ENCODE measurements around the gene LAMC2. TPM values are rescaled to one million over a fixed set of nuclear protein-coding genes. Genes with fewer than 3 reads are reported as not detected.

Gene LAMC2
- total RNA-seq, 5 donors from 2014 or later (not counting 1 experiment from before 2014, with no cell fraction given) = 0.03 to 0.15 (median 0.09) TPM; not detected in 2

- H3K4me3 ChIP-seq (ENCODE audit: control insufficient read depth in 1 of 2, extremely low read depth in 1 of 2, low read length in 1 of 2) = no peak overlapping the region
- Mint-ChIP-seq H3K4me3 (no peak overlapping the region), H3K4me1 (peaks cover 0 to 6% (median 0%) of the 10 kb centered on the region in 3 donors), H3K27me3 (peaks cover 11 to 18% of the 10 kb centered on the region in 2 donors), H3K9me3 (no peaks in the 10 kb centered on the region), H3K27ac (no peak overlapping the region), H3K36me3 (no peaks in the 10 kb centered on the region)
- H3K9me3 ChIP-seq = no peaks in the 10 kb centered on the region
- H3K27ac ChIP-seq (ENCODE audit: low read length) = no peak overlapping the region
- no peaks in the 10 kb centered on the region for H3K36me3 ChIP-seq (ENCODE audit: control insufficient read depth in 2 of 2, extremely low read depth in 1 of 2, insufficient read depth in 1 of 2, low read length in 1 of 2)
- ChIA-PET CTCF (no interaction called here), POLR2A (no interaction called here)
- ATAC-seq (replicated peaks in 1 of 4) (no peak), DNase-seq (no peak)
- no peaks in the 10 kb centered on the region for H3K4me1 ChIP-seq (ENCODE audit: control insufficient read depth in 1 of 2, extremely low read depth in 1 of 2, insufficient read depth in 2 of 2, low read length in 2 of 2)
- H3K27me3 ChIP-seq (replicated peaks in 1 of 2; ENCODE audit: control insufficient read depth in 2 of 2, extremely low read depth in 1 of 2, insufficient read depth in 2 of 2, low read length in 1 of 2) = peaks cover 0 to 19% of the 10 kb centered on the region in 2 experiments
- WGBS (ENCODE audit: insufficient coverage) = no CpG with 5 or more reads among the region's 4 CpGs
These were observed 99.7 kb downstream of the LAMC2 start for GRCh38 chr1:183285746-183286145.

GRCh38 chr1:183287191-183287675 is 101.2 kb downstream of the LAMC2 start:
- CTCF ChIA-PET = interaction anchor here in 1 of 2 donors (0.7 kb wide), 1 partner anchor 398 kb away, joined by 3 read pairs; no protein-coding TSS in a partner anchor
- Histone ChIP-seq H3K36me3 (ENCODE audit: control insufficient read depth in 2 of 2, extremely low read depth in 1 of 2, insufficient read depth in 1 of 2, low read length in 1 of 2) (no peaks in the 10 kb centered on the region), H3K27me3 (replicated peaks in 1 of 2; ENCODE audit: control insufficient read depth in 2 of 2, extremely low read depth in 1 of 2, insufficient read depth in 2 of 2, low read length in 1 of 2) (peaks cover 0 to 11% of the 10 kb centered on the region in 2 experiments), H3K27ac (ENCODE audit: low read length) (no peak overlapping the region), H3K4me3 (ENCODE audit: control insufficient read depth in 1 of 2, extremely low read depth in 1 of 2, low read length in 1 of 2) (no peak overlapping the region), H3K9me3 (no peaks in the 10 kb centered on the region), H3K4me1 (ENCODE audit: control insufficient read depth in 1 of 2, extremely low read depth in 1 of 2, insufficient read depth in 2 of 2, low read length in 2 of 2) (no peaks in the 10 kb centered on the region)
- H3K36me3 Mint-ChIP-seq = no peaks in the 10 kb centered on the region
- H3K9me3 Mint-ChIP-seq = no peaks in the 10 kb centered on the region
- no peaks in the 10 kb centered on the region for H3K4me1 Mint-ChIP-seq
- POLR2A ChIA-PET = no interaction called here
- WGBS (ENCODE audit: insufficient coverage) = 78% methylated on average over 3 of the region's 5 CpGs
- DNase-seq = no peak
- peaks cover 10 to 14% of the 10 kb centered on the region in 2 donors for H3K27me3 Mint-ChIP-seq
- H3K27ac Mint-ChIP-seq = no peak overlapping the region
- no peak overlapping the region for H3K4me3 Mint-ChIP-seq
- no peak for ATAC-seq (replicated peaks in 1 of 4)

DNA sequence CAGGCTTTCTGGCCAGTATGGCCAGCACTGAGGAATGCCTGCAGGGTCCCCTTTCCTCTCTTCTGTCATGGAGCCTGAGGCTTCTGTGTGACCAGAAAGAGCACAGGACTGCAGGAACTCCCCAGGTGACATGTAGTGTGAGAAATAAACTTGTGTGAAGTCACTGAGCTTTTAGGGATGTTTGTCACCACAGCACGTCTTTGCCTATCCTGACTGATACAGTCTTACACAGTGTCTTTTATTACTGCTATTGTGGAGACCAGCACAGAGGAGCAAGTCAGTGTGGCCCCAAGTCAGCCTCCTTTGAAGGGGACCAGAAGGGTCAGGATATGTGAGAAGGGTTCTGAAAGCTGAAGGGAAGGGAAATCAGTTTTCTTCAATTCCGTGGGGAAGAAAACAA is 102.5 kb downstream of the LAMC2 start:
- H3K4me1 ChIP-seq (ENCODE audit: control insufficient read depth in 1 of 2, extremely low read depth in 1 of 2, insufficient read depth in 2 of 2, low read length in 2 of 2) = no peaks in the 10 kb centered on the region
- peaks cover 0 to 16% of the 10 kb centered on the region in 2 experiments for H3K27me3 ChIP-seq (replicated peaks in 1 of 2; ENCODE audit: control insufficient read depth in 2 of 2, extremely low read depth in 1 of 2, insufficient read depth in 2 of 2, low read length in 1 of 2)
- CTCF ChIA-PET = no interaction called here
- H3K36me3 Mint-ChIP-seq = no peaks in the 10 kb centered on the region
- no peaks in the 10 kb centered on the region for H3K36me3 ChIP-seq (ENCODE audit: control insufficient read depth in 2 of 2, extremely low read depth in 1 of 2, insufficient read depth in 1 of 2, low read length in 1 of 2)
- no peak for ATAC-seq (replicated peaks in 1 of 4)
- H3K27ac Mint-ChIP-seq = no peak overlapping the region
- no CpG with 5 or more reads among the region's 2 CpGs for WGBS (ENCODE audit: insufficient coverage)
- no peaks in the 10 kb centered on the region for H3K9me3 Mint-ChIP-seq
- POLR2A ChIA-PET = no interaction called here
- no peak for DNase-seq
- H3K4me3 ChIP-seq (ENCODE audit: control insufficient read depth in 1 of 2, extremely low read depth in 1 of 2, low read length in 1 of 2) = no peak overlapping the region
- H3K4me1 Mint-ChIP-seq = no peaks in the 10 kb centered on the region
- no peaks in the 10 kb centered on the region for H3K9me3 ChIP-seq
- H3K4me3 Mint-ChIP-seq = no peak overlapping the region
- no peak overlapping the region for H3K27ac ChIP-seq (ENCODE audit: low read length)
- H3K27me3 Mint-ChIP-seq = peaks cover 8 to 10% of the 10 kb centered on the region in 2 donors

GRCh38 chr1:183289051-183289496 is 103.0 kb downstream of the LAMC2 start:
- ATAC-seq (replicated peaks in 1 of 4) (no peak), DNase-seq (no peak)
- 80% methylated on average over 7 of the region's 9 CpGs for WGBS (ENCODE audit: insufficient coverage)
- Histone ChIP-seq H3K36me3 (ENCODE audit: control insufficient read depth in 2 of 2, extremely low read depth in 1 of 2, insufficient read depth in 1 of 2, low read length in 1 of 2) (no peaks in the 10 kb centered on the region), H3K4me3 (ENCODE audit: control insufficient read depth in 1 of 2, extremely low read depth in 1 of 2, low read length in 1 of 2) (no peak overlapping the region), H3K4me1 (ENCODE audit: control insufficient read depth in 1 of 2, extremely low read depth in 1 of 2, insufficient read depth in 2 of 2, low read length in 2 of 2) (no peaks in the 10 kb centered on the region), H3K27ac (ENCODE audit: low read length) (no peak overlapping the region), H3K27me3 (replicated peaks in 1 of 2; ENCODE audit: control insufficient read depth in 2 of 2, extremely low read depth in 1 of 2, insufficient read depth in 2 of 2, low read length in 1 of 2) (peaks cover 0 to 12% of the 10 kb centered on the region in 2 experiments), H3K9me3 (no peaks in the 10 kb centered on the region)
- no peak overlapping the region for H3K27ac Mint-ChIP-seq
- no peaks in the 10 kb centered on the region for H3K9me3 Mint-ChIP-seq
- no peak overlapping the region for H3K4me3 Mint-ChIP-seq
- CTCF ChIA-PET = interaction anchor here in 1 of 2 donors (0.6 kb wide), 1 partner anchor 182 kb away, joined by 3 read pairs; no protein-coding TSS in a partner anchor
- peaks cover 5 to 10% of the 10 kb centered on the region in 2 donors for H3K27me3 Mint-ChIP-seq
- H3K4me1 Mint-ChIP-seq = no peaks in the 10 kb centered on the region
- H3K36me3 Mint-ChIP-seq = no peaks in the 10 kb centered on the region
- POLR2A ChIA-PET = no interaction called here

DNA sequence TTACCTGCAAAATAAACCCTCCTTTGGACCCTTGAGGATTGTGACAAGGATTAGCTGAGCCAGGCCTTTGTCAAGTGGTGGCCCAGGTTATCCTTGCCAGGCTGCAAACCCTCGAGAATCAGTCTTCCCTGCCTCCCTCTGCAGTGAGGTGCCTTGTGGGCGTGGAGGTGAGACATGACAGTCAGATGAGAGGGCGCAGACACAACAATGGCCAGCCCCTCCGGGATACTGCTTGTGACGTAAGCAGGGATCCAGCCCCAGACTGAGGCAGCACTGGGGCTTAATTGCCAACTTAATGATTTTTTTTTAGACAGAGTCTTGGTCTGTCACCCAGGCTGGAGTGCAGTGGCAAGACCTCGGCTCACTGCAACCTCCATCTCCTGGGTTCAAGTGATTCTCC is 104.6 kb downstream of the LAMC2 start:
- 68% methylated on average over 5 of the region's 6 CpGs for WGBS (ENCODE audit: insufficient coverage)

DNA sequence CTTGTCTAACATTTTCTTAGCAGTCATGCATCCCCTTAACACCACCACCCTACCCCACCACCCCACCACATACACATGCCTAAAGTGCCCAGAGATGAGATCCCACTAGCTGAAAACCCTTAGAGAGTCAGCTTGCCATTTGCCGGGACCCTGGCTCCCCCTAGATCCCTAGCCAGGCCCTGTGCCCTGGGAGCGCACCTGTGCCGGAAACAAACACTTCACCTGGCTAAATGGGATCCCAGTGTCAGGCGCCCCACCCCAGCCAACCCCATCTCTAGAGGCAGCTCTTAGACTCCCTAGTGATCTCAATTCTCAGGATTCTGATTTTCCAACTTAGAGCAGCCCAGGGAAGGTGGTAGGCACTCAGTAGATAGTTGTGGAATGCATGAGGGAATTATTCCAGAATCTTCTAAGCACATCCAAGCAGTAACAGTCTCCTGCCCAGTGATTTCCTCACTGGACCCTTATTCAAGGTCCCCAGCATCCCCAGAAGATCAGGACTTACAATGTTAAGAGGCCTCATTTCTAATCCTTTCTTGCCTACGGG is 105.2 kb downstream of the LAMC2 start:
- ChIA-PET POLR2A (no interaction called here), CTCF (interaction anchor here in 1 of 2 donors (0.6 kb wide), 1 partner anchor 698 kb away, joined by 3 read pairs; no protein-coding TSS in a partner anchor)
- Histone ChIP-seq H3K27me3 (replicated peaks in 1 of 2; ENCODE audit: control insufficient read depth in 2 of 2, extremely low read depth in 1 of 2, insufficient read depth in 2 of 2, low read length in 1 of 2) (peaks cover 0 to 11% of the 10 kb centered on the region in 2 experiments), H3K4me1 (ENCODE audit: control insufficient read depth in 1 of 2, extremely low read depth in 1 of 2, insufficient read depth in 2 of 2, low read length in 2 of 2) (no peaks in the 10 kb centered on the region), H3K4me3 (ENCODE audit: control insufficient read depth in 1 of 2, extremely low read depth in 1 of 2, low read length in 1 of 2) (no peak overlapping the region), H3K36me3 (ENCODE audit: control insufficient read depth in 2 of 2, extremely low read depth in 1 of 2, insufficient read depth in 1 of 2, low read length in 1 of 2) (no peaks in the 10 kb centered on the region), H3K27ac (ENCODE audit: low read length) (no peak overlapping the region), H3K9me3 (no peaks in the 10 kb centered on the region)
- H3K27ac Mint-ChIP-seq = no peak overlapping the region
- DNase-seq (no peak), ATAC-seq (replicated peaks in 1 of 4) (no peak)
- H3K9me3 Mint-ChIP-seq = no peaks in the 10 kb centered on the region
- H3K36me3 Mint-ChIP-seq = no peaks in the 10 kb centered on the region
- peaks cover 0 to 3% of the 10 kb centered on the region in 2 donors for H3K27me3 Mint-ChIP-seq
- no peak overlapping the region for H3K4me3 Mint-ChIP-seq
- no CpG with 5 or more reads among the region's 5 CpGs for WGBS (ENCODE audit: insufficient coverage)
- no peaks in the 10 kb centered on the region for H3K4me1 Mint-ChIP-seq

More for the DNA sequence above, 104.6 kb downstream of the LAMC2 start:
- H3K27me3 Mint-ChIP-seq = peaks cover 0 to 3% of the 10 kb centered on the region in 2 donors
- H3K4me3 Mint-ChIP-seq = no peak overlapping the region
- Histone ChIP-seq H3K4me1 (ENCODE audit: control insufficient read depth in 1 of 2, extremely low read depth in 1 of 2, insufficient read depth in 2 of 2, low read length in 2 of 2) (no peaks in the 10 kb centered on the region), H3K9me3 (no peaks in the 10 kb centered on the region), H3K36me3 (ENCODE audit: control insufficient read depth in 2 of 2, extremely low read depth in 1 of 2, insufficient read depth in 1 of 2, low read length in 1 of 2) (no peaks in the 10 kb centered on the region), H3K4me3 (ENCODE audit: control insufficient read depth in 1 of 2, extremely low read depth in 1 of 2, low read length in 1 of 2) (no peak overlapping the region), H3K27ac (ENCODE audit: low read length) (no peak overlapping the region), H3K27me3 (replicated peaks in 1 of 2; ENCODE audit: control insufficient read depth in 2 of 2, extremely low read depth in 1 of 2, insufficient read depth in 2 of 2, low read length in 1 of 2) (peaks cover 0 to 11% of the 10 kb centered on the region in 2 experiments)
- POLR2A ChIA-PET = interaction anchor here in 1 of 2 donors (0.8 kb wide), 1 partner anchor 1574 kb away, joined by 6 read pairs; no protein-coding TSS in a partner anchor
- no peak for ATAC-seq (replicated peaks in 1 of 4)
- no peaks in the 10 kb centered on the region for H3K9me3 Mint-ChIP-seq
- CTCF ChIA-PET = no interaction called here
- no peaks in the 10 kb centered on the region for H3K4me1 Mint-ChIP-seq
- no peak for DNase-seq
- no peaks in the 10 kb centered on the region for H3K36me3 Mint-ChIP-seq
- no peak overlapping the region for H3K27ac Mint-ChIP-seq

Data from T-cell (primary cell).